ENCODE measurements around the gene SHTN1. TPM values are rescaled to one million over a fixed set of nuclear protein-coding genes. Genes with fewer than 3 reads are reported as not detected.

Gene SHTN1
- total and polyA plus RNA-seq, 7 donors: 0.17 to 3.2 (median 0.78) TPM

DNA sequence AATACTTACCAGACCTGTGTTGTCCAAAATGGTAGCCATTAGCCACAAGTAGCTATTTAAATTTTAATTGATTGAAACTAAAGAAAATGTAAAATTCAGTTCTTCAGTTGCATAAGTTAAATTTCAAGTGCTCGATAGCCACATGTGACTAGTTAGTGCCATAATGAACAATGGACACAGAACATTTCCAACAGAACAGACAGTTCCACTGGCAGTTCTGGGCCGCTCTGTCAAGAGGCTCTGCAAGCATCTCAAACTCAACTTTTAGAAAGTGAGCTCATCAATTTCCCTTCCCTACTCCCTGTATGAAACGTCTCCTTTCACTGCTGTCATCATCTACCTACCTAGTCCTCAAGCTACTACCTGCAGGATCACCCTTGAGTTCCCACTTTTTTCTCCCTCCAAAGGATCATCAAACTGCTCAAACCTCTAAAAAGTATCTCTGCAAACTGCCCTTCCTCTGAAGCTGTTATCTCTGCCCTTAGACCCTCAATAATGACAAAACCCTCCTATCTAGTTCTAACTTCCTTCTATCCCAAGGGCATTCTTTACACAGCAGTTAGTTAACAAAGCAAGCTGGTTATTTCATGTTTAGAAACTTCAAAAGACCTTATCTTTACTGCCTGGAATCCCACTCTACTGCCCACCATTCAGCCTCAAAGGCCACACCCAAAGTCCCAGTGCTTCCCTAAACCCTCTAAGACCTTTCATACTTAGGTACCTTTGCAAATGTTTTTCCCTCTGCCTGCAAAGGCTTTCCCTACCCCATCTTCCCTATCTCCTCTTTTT is 20.6 kb downstream of the SHTN1 start:
- 79 to 91% (median 83%) methylated on average over 3 of the region's 3 CpGs for WGBS, 3 donors

DNA sequence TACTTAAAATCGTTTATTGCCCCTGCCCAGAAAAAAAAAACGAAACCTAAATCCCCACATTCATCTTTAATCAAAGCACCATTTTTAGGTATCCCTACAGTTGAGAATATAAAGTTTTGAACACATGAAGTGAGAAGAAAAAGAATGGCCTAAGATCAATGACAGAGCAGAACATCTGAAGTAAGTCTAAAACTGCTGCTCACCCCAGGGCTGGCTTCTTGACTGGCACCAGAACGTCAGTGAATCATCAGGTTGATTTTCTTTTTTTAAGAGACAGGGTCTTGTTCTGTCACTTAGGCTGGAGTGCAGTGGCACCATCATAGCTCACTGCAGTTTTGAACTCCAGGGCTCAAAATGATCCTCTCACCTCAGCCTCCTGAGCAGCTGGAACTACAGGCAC is 24.9 kb downstream of the SHTN1 start:
- no peak overlapping the region for H3K27ac ChIP-seq
- intact Hi-C loops (cut with DNase I): no loop called here
- H3K4me1 ChIP-seq: no peaks in the 10 kb centered on the region
- WGBS, 3 donors: 69 to 75% (median 74%) methylated on average over 3 of the region's 3 CpGs
- no peaks in the 10 kb centered on the region for H3K27me3 ChIP-seq (ENCODE audit: insufficient read depth in 3 of 3, low read length in 2 of 3)
- no peak for ATAC-seq
- no peak for DNase-seq
- TF ChIP-seq CTCF (IDR thresholded peaks at IDR 0.05): no peak
- H3K36me3 ChIP-seq (ENCODE audit: insufficient read depth in 1 of 2, low read depth in 1 of 2): no peaks in the 10 kb centered on the region
- no peaks in the 10 kb centered on the region for H3K9me3 ChIP-seq
- H3K4me3 ChIP-seq: no peak overlapping the region

More for the DNA sequence above, 20.6 kb downstream of the SHTN1 start:
- no peak overlapping the region for H3K4me3 ChIP-seq
- H3K9me3 ChIP-seq: no peaks in the 10 kb centered on the region
- TF ChIP-seq CTCF (IDR thresholded peaks at IDR 0.05): no peak
- H3K4me1 ChIP-seq: no peaks in the 10 kb centered on the region
- ATAC-seq (no peak), DNase-seq (no peak)
- no peak overlapping the region for H3K27ac ChIP-seq
- no peaks in the 10 kb centered on the region for H3K27me3 ChIP-seq (ENCODE audit: insufficient read depth in 3 of 3, low read length in 2 of 3)
- H3K36me3 ChIP-seq (ENCODE audit: insufficient read depth in 1 of 2, low read depth in 1 of 2): no peaks in the 10 kb centered on the region
- intact Hi-C loops (cut with DNase I): no loop called here

DNA sequence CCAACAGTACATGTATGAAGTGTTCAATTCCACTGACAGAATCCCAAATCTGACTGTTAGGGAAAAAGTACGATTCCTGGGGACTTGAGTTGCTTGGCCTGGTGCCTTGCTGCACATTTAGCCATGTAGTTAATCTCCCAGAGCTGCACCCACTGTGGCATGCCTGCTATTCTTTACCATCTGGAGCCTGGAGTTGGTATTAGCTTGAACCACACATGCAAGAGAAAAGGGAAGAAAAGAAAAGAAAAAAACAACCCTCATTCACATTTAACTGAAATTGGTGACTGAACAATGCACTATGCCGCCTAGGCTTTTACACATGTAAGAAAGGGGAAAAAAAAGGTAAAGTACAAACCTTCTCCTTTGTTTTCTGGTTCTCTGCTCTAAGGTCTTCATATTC is 26.1 kb downstream of the SHTN1 start:
- 62 to 71% (median 69%) methylated on average over 2 of the region's 2 CpGs for WGBS, 3 donors
- Histone ChIP-seq H3K36me3 (ENCODE audit: insufficient read depth in 1 of 2, low read depth in 1 of 2) (no peaks in the 10 kb centered on the region), H3K27me3 (ENCODE audit: insufficient read depth in 3 of 3, low read length in 2 of 3) (no peaks in the 10 kb centered on the region), H3K4me3 (no peak overlapping the region), H3K27ac (no peak overlapping the region), H3K9me3 (no peaks in the 10 kb centered on the region), H3K4me1 (no peaks in the 10 kb centered on the region)
- intact Hi-C loops (cut with DNase I): no loop called here
- no peak for ATAC-seq
- DNase-seq: no peak
- TF ChIP-seq CTCF (IDR thresholded peaks at IDR 0.05): no peak

DNA sequence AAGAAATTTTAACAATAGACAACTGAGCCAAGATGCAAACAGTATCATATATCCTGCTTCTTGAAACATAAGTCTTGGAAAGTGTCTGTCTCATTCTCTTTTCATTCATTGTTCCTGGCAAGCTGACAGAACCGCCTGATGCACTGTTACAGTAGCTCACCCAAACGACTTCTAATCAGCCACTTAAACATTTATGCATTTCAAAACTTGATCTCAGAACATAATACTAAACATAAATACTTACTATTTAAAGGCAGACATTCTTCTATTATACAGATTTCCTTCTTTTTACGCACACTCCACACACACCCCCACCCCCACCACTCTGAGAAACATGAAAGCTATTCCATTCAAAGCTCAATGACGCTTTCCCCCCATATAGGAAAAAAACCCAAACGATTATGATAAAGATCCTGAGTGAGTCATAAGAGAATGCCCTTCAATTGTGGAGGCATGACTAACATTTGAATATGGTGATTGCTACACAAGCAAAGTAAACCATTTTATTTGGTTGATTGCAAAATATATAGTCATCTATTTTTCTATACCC is 30.5 kb downstream of the SHTN1 start:
- Histone ChIP-seq H3K9me3 (no peaks in the 10 kb centered on the region), H3K4me1 (no peaks in the 10 kb centered on the region), H3K36me3 (ENCODE audit: insufficient read depth in 1 of 2, low read depth in 1 of 2) (no peaks in the 10 kb centered on the region), H3K4me3 (no peak overlapping the region), H3K27me3 (ENCODE audit: insufficient read depth in 3 of 3, low read length in 2 of 3) (no peaks in the 10 kb centered on the region), H3K27ac (no peak overlapping the region)
- intact Hi-C loops (cut with DNase I): no loop called here
- ATAC-seq (no peak), DNase-seq (no peak)
- TF ChIP-seq CTCF (IDR thresholded peaks at IDR 0.05): no peak
- 49 to 55% (median 51%) methylated on average over 5 of the region's 5 CpGs for WGBS, 3 donors
